B cell (primary cell): ENCODE results near the gene BMF.

Experiments
- EZH2 ChIP-seq: IDR thresholded peaks from 2 replicates; pipeline ENCODE4 v1.6.1; 2012; ENCODE audit warnings: borderline replicate concordance, low read depth, mild to moderate bottlenecking, moderate library complexity, low read length; ENCODE audit not compliant: insufficient read depth, poor library complexity, severe bottlenecking
- TF ChIP-seq, protein P1 (sequence below): fragments of 200-600 bp; IDR thresholded peaks from one replicate; pipeline ENCODE4 v1.8.0; 2022; ENCODE audit warnings: antibody characterized with exemption, mild to moderate bottlenecking

DNA sequence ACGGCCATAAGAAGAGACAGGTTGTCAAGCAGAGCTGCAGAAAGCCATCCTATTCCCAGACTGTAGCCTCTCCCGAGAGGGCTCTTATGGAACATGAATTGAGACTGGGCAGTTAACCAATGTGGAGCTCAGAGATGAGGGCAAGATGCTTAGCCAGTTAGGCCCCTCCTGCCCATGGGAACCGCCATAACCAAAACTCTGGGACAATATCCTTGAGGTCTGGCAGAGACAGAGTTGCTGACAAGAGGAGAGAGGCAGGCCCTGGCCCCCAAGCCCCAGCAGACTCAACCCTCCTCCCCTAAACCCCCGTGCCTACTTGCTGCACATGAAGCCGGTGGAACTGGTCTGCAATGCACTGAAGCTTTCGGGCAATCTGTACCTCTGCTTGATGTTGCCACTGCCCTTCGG is 4.8 kb downstream of the BMF start:
- TF ChIP-seq, protein P1, sequence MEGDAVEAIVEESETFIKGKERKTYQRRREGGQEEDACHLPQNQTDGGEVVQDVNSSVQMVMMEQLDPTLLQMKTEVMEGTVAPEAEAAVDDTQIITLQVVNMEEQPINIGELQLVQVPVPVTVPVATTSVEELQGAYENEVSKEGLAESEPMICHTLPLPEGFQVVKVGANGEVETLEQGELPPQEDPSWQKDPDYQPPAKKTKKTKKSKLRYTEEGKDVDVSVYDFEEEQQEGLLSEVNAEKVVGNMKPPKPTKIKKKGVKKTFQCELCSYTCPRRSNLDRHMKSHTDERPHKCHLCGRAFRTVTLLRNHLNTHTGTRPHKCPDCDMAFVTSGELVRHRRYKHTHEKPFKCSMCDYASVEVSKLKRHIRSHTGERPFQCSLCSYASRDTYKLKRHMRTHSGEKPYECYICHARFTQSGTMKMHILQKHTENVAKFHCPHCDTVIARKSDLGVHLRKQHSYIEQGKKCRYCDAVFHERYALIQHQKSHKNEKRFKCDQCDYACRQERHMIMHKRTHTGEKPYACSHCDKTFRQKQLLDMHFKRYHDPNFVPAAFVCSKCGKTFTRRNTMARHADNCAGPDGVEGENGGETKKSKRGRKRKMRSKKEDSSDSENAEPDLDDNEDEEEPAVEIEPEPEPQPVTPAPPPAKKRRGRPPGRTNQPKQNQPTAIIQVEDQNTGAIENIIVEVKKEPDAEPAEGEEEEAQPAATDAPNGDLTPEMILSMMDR: no peak
- no peak for TF ChIP-seq EZH2
